Activated CD8-positive, alpha-beta T cell treated with anti-CD3 and anti-CD28 coated beads for 36 hours (primary cell): Measurements from ENCODE around the gene MOV10. TPM values are rescaled to one million over a fixed set of nuclear protein-coding genes. Genes with fewer than 3 reads are reported as not detected.
A peak's percentile ranks its signal among the peaks of the same experiment; 100 is the strongest.

ENCODE experiments used
- ATAC-seq: fragments of 200-7000 bp; cut with Tn5 transposase; one replicate; pipeline ENCODE4 v1.10.0; 2021; ENCODE audit warnings: mild to moderate bottlenecking, moderate library complexity
- CTCF ChIA-PET: fragments of 350-600 bp; sonication (Branson Sonifier 250); formaldehyde crosslinking; loops from one replicate; lab custom pipeline; 2021; ENCODE audit warnings: antibody characterized with exemption; lab: Charles Lee
- POLR2A ChIA-PET: fragments of 350-600 bp; sonication (Branson Sonifier 250); formaldehyde crosslinking; loops from one replicate; lab custom pipeline; 2021; ENCODE audit warnings: antibody characterized with exemption; lab: Charles Lee
- DNase-seq: peaks from one replicate; pipeline ENCODE4 v3.0.0-alpha.2; 2020
- H3K27ac Mint-ChIP-seq: one replicate; pipeline ENCODE4 v1.8.0; 2021; ENCODE audit warnings: mild to moderate bottlenecking, mixed read lengths
- H3K27me3 Mint-ChIP-seq: one replicate; pipeline ENCODE4 v1.8.0; 2021; ENCODE audit warnings: mixed read lengths
- H3K36me3 Mint-ChIP-seq: one replicate; pipeline ENCODE4 v1.8.0; 2021; ENCODE audit warnings: low read depth, mixed read lengths
- H3K4me1 Mint-ChIP-seq: one replicate; pipeline ENCODE4 v1.8.0; 2021; ENCODE audit warnings: low read depth, mixed read lengths
- H3K4me3 Mint-ChIP-seq: one replicate; pipeline ENCODE4 v1.8.0; 2021; ENCODE audit warnings: mild to moderate bottlenecking, moderate library complexity, mixed read lengths
- H3K9me3 Mint-ChIP-seq: one replicate; pipeline ENCODE4 v1.8.0; 2021; ENCODE audit warnings: mixed read lengths
- intact Hi-C: fragments of 100-400 bp; cut with micrococcal nuclease; formaldehyde crosslinking; loops from one replicate; pipeline ENCODE4 v1.10.0; 2022
- total RNA-seq, 2 experiments: library from RNA; stranded (reverse); gene quantifications; one replicate each; pipeline ENCODE4 v1.2.3, GENCODE V29; 2021
- TF ChIP-seq, protein P1 (sequence below): fragments of 200-600 bp; IDR thresholded peaks from one replicate; pipeline ENCODE4 v1.8.0; 2022; ENCODE audit warnings: antibody characterized with exemption, mild to moderate bottlenecking

MOV10 gene
- total RNA-seq, 2 experiments from 2014 or later, result 77.2 to 78.5 TPM

DNA sequence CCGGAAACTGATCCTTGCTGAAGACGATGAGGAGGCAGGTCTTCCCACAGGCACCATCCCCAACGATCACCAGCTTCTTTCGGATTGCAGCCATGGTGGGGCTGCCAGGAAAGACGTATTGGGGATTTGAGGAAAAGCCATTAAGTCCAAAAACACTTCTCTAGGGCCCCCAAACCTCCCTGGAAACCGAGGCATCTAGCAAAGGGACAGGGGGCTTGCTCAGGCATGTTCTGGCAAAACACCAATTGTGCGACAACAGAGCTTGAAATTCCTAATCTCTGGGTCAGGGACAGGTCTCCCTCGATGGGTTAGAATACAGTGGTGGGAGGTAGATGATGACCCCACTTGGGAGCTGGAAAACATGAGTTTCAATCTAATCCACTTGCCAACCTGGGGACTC is 29.2 kb downstream of the MOV10 start:
- CTCF ChIA-PET, result interaction anchor here (1.0 to 6.2 kb wide), 5 partner anchors 13 to 369 kb away, joined by 3 to 60 read pairs (median 6); partner anchors contain the start of genes LRIG2 and PPM1J
- Mint-ChIP-seq H3K4me3 (no peak overlapping the region), H3K9me3 (no peaks in the 10 kb centered on the region), H3K4me1 (peaks cover 60% of the 10 kb centered on the region), H3K36me3 (peaks cover 16% of the 10 kb centered on the region), H3K27ac (no peak overlapping the region), H3K27me3 (peaks cover 9% of the 10 kb centered on the region)
- ATAC-seq, result no peak
- no peak for DNase-seq
- TF ChIP-seq, protein P1, sequence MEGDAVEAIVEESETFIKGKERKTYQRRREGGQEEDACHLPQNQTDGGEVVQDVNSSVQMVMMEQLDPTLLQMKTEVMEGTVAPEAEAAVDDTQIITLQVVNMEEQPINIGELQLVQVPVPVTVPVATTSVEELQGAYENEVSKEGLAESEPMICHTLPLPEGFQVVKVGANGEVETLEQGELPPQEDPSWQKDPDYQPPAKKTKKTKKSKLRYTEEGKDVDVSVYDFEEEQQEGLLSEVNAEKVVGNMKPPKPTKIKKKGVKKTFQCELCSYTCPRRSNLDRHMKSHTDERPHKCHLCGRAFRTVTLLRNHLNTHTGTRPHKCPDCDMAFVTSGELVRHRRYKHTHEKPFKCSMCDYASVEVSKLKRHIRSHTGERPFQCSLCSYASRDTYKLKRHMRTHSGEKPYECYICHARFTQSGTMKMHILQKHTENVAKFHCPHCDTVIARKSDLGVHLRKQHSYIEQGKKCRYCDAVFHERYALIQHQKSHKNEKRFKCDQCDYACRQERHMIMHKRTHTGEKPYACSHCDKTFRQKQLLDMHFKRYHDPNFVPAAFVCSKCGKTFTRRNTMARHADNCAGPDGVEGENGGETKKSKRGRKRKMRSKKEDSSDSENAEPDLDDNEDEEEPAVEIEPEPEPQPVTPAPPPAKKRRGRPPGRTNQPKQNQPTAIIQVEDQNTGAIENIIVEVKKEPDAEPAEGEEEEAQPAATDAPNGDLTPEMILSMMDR, result no peak
- POLR2A ChIA-PET, result interaction anchor here (0.9 to 7.5 kb wide), 13 partner anchors 9 to 313 kb away, joined by 3 to 59 read pairs (median 5); partner anchors contain the start of genes CAPZA1, MOV10, PPM1J and ST7L
- intact Hi-C loops, result loop anchor here (10.0 kb wide), 1 partner anchor 89 kb away; the partner anchor contains the start of genes CAPZA1 and ST7L

DNA sequence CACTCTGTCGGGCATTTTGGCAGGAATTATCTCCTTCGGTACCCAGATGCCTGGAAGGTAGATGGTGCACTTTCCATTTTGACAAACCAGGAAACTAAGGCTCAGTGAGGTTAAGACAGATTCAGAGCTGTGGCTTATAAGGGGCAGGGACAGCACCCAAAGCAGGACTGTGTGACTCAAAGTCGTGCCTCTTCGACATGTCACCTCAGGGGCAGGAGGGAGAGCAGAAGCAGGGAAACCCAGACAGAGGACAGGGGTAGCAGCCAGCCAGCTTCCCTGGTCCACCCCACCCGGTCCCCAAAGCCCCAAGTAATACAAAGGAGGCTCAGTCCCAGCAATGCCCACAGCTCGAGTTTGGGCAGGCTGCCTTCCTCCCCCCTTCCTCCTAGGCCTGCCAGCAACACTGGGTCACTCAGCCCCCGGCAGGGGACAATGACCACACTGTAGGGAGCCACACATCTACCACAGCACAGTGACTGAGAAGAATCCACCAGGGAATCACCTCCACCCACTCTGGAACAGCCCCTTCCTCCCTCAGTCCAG is 30.0 kb downstream of the MOV10 start:
- POLR2A ChIA-PET, result interaction anchor here (0.9 to 7.5 kb wide), 10 partner anchors 10 to 313 kb away, joined by 3 to 59 read pairs (median 4); partner anchors contain the start of genes CAPZA1, MOV10, PPM1J and ST7L
- Mint-ChIP-seq H3K4me1 (peaks cover 59% of the 10 kb centered on the region), H3K27ac (peak overlapping the region; percentile 72), H3K27me3 (peaks cover 9% of the 10 kb centered on the region), H3K9me3 (no peaks in the 10 kb centered on the region), H3K4me3 (peak overlapping the region; percentile 71), H3K36me3 (peaks cover 11% of the 10 kb centered on the region)
- DNase-seq, result peak; percentile 70
- TF ChIP-seq, protein P1, result no peak
- ATAC-seq, result peak; percentile 54
- CTCF ChIA-PET, result interaction anchor here (1.0 to 6.2 kb wide), 7 partner anchors 9 to 368 kb away, joined by 3 to 60 read pairs (median 6); partner anchors contain the start of genes LRIG2, MOV10 and PPM1J
- intact Hi-C loops, result loop anchor here (10.0 kb wide), 1 partner anchor 90 kb away; the partner anchor contains the start of genes CAPZA1 and ST7L

DNA sequence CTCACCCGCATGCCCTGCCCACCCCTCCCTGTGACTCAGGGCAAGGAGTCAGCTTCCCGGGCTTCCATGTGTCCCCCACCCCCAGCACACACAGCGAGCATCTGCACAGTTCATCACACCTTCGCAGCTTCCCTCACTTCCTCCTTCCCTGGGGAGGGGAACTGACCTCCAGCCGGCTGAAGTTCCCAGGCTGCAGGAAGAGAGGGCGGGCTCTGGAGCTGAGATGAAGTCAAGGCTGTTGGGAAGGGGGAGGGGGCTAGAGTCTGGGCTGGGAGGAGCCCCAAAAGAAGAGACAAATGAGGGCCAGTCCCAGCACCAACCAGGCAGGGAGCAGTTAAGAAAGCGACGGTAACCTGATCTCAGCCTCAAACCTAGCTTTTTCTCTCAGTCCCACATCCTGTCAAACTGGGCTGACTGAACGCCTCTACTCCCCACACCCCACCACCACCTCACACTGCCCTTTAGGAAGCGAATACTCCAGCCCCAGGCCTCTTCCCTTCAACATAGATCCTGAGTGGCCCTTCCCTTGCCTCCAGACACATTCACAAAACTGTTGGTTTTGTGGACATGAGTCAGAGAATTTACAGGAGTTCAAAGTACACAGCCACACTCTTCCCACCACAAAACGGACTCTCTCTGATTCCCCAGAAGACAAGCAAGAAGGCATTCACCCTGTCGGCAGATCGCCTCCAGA is 30.6 kb downstream of the MOV10 start:
- ATAC-seq (peak; percentile 70), DNase-seq (peak; percentile 83)
- intact Hi-C loops, result loop anchor here (5.0 to 10.0 kb wide), 2 partner anchors 33 to 90 kb away; partner anchors contain the start of genes CAPZA1, MOV10 and ST7L
- Mint-ChIP-seq H3K27ac (peak overlapping the region; percentile 72), H3K9me3 (no peaks in the 10 kb centered on the region), H3K4me3 (peak overlapping the region; percentile 71), H3K4me1 (peaks cover 59% of the 10 kb centered on the region), H3K27me3 (peaks cover 11% of the 10 kb centered on the region), H3K36me3 (peaks cover 8% of the 10 kb centered on the region)
- ChIA-PET POLR2A (interaction anchor here (0.5 to 7.5 kb wide), 10 partner anchors 11 to 314 kb away, joined by 3 to 59 read pairs (median 4); partner anchors contain the start of genes CAPZA1, MOV10 and ST7L), CTCF (interaction anchor here (1.0 to 6.2 kb wide), 7 partner anchors 9 to 368 kb away, joined by 3 to 60 read pairs (median 6); partner anchors contain the start of genes LRIG2, MOV10 and PPM1J)
- TF ChIP-seq, protein P1, result no peak

DNA sequence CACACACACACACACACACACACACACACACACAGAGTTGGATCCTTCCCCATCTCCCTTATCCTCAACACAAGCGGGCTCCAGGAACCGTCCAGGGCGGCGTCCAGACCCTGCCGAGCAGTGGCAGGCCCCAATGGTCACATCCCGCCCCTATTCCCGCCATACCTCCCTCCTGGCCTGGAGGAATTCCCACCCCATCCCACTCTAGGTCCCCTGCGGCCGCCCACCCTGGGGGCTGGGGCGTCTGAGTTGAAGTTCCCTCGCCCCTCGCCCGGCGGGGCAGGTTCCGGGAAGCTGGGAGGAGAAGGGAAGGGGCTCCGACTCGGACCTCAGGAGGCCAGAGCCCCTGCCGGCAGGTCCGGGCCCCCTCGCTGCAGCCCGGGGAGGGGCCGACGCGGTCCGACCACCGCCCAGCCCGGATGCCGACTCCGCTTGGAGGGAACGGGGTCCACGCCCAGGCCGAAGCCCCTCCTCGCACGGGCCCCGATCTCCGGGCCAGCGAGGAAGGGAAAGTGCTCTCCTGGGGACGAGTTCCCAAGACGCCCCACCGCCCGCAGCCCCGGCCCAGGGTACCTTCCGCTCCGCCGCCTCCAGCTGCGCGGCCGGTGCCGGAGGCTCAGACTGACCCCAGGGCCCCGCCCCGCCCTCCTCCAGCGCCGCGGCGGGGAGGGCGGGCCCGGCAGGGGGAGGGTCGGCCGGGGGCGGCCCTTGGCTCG is 32.2 kb downstream of the MOV10 start, which contains the start of gene RHOC:
Gene RHOC (minus strand): TSS at position 623 of the 716 bp plus-strand sequence. CDS start 3,328 bp downstream, outside the sequence.
- POLR2A ChIA-PET, result interaction anchor here (1.3 kb wide), 1 partner anchor 27 kb away, joined by 3 read pairs; no protein-coding TSS in a partner anchor
- peaks cover 5% of the 10 kb centered on the region for H3K36me3 Mint-ChIP-seq
- H3K4me1 Mint-ChIP-seq, result peaks cover 44% of the 10 kb centered on the region
- CTCF ChIA-PET, result interaction anchor here (1.1 to 4.2 kb wide), 4 partner anchors 12 to 205 kb away, joined by 3 to 41 read pairs (median 18); partner anchors contain the start of genes CAPZA1 and ST7L
- TF ChIP-seq, protein P1, result no peak
- intact Hi-C loops, result loop anchor here (2.0 to 10.0 kb wide), 3 partner anchors 34 to 316 kb away; partner anchors contain the start of genes CAPZA1, MOV10 and ST7L
- H3K27me3 Mint-ChIP-seq, result peaks cover 11% of the 10 kb centered on the region
- ATAC-seq (peak; percentile 47), DNase-seq (peak; percentile 43)
- H3K27ac Mint-ChIP-seq, result no peak within 1 kb of the TSS
- peak within 1 kb of the TSS; percentile 71 for H3K4me3 Mint-ChIP-seq
- no peaks in the 10 kb centered on the region for H3K9me3 Mint-ChIP-seq
